Caco-2 (cell line): Measurements from ENCODE around the gene GSX1. TPM values are rescaled to one million over a fixed set of nuclear protein-coding genes. Genes with fewer than 3 reads are reported as not detected.

Experiments
- BruUV-seq: library from RNA; stranded (reverse); fragments of 400-500 nt; replicated peaks from 2 replicates; lab custom pipeline; 2021; lab: Mats Ljungman, UMichigan
- CTCF ChIA-PET: fragments of 300-600 bp; sonication (Branson Sonifier 250); formaldehyde crosslinking; loops from one replicate; lab custom pipeline; 2022; ENCODE audit warnings: antibody characterized with exemption; lab: Charles Lee
- POLR2A ChIA-PET: fragments of 300-600 bp; sonication (Branson Sonifier 250); formaldehyde crosslinking; loops from one replicate; lab custom pipeline; 2022; ENCODE audit warnings: antibody characterized with exemption; lab: Charles Lee
- DNase-seq, 2 experiments: peaks; one replicate each; pipeline versions ENCODE4 v3.0.0 to v3.0.0-alpha.2; 2020 to 2022
- H3K27me3 ChIP-seq: replicated peaks from 2 replicates; pipeline ENCODE4 v1.6.0; 2011; ENCODE audit warnings: low read length; ENCODE audit not compliant: control insufficient read depth, insufficient read depth
- H3K36me3 ChIP-seq: 2 replicates; pipeline ENCODE4 v1.5.1; 2011; ENCODE audit warnings: low read length; ENCODE audit not compliant: control insufficient read depth, insufficient read depth
- H3K4me1 ChIP-seq: fragments of 250-450 bp; sonication (Bioruptor Pico); 2 replicates; pipeline ENCODE4 v1.5.1; 2020; ENCODE audit warnings: mild to moderate bottlenecking
- H3K4me3 ChIP-seq: 2 replicates; pipeline ENCODE4 v1.5.1; 2011; ENCODE audit warnings: low read depth, mild to moderate bottlenecking, control low read depth, low read length
- H3K9me3 ChIP-seq: fragments of 250-450 bp; sonication (Bioruptor Pico); 2 replicates; pipeline ENCODE4 v1.5.1; 2020; ENCODE audit warnings: mild to moderate bottlenecking, moderate library complexity
- H3K27ac Mint-ChIP-seq: one replicate; pipeline ENCODE4 v1.8.0; 2022; ENCODE audit warnings: mixed read lengths; ENCODE audit not compliant: unreplicated experiment
- H3K27me3 Mint-ChIP-seq: one replicate; pipeline ENCODE4 v1.8.0; 2022; ENCODE audit warnings: mixed read lengths; ENCODE audit not compliant: insufficient read depth, unreplicated experiment
- H3K36me3 Mint-ChIP-seq: one replicate; pipeline ENCODE4 v1.8.0; 2022; ENCODE audit warnings: mild to moderate bottlenecking, mixed read lengths; ENCODE audit not compliant: insufficient read depth, unreplicated experiment
- H3K4me1 Mint-ChIP-seq: one replicate; pipeline ENCODE4 v1.8.0; 2022; ENCODE audit warnings: low read depth, mixed read lengths; ENCODE audit not compliant: unreplicated experiment
- H3K4me3 Mint-ChIP-seq: one replicate; pipeline ENCODE4 v1.8.0; 2022; ENCODE audit warnings: mild to moderate bottlenecking, moderate library complexity, mixed read lengths; ENCODE audit not compliant: unreplicated experiment
- H3K9me3 Mint-ChIP-seq: one replicate; pipeline ENCODE4 v1.8.0; 2022; ENCODE audit warnings: mixed read lengths; ENCODE audit not compliant: unreplicated experiment
- CTCF ChIP-seq, 2 experiments: fragments of 200-600 bp in 1 of 2; IDR thresholded peaks; 1 replicate in 1 of 2; 2 replicates in 1 of 2; pipeline versions ENCODE4 v1.5.1 to v1.8.0; 2011 to 2022; ENCODE audit warnings: antibody characterized with exemption in 1 of 2, control low read depth in 1 of 2, inconsistent platforms in 1 of 2, low read depth in 1 of 2, low read length in 1 of 2, mild to moderate bottlenecking in 1 of 2, moderate library complexity in 1 of 2; ENCODE audit not compliant: insufficient read depth in 1 of 2, severe bottlenecking in 1 of 2, unreplicated experiment in 1 of 2
- intact Hi-C: fragments of 100-400 bp; cut with micrococcal nuclease; formaldehyde crosslinking; loops from one replicate; pipeline ENCODE4 v1.10.0; 2022; ENCODE audit not compliant: unreplicated experiment
- total RNA-seq: library from RNA; stranded (reverse); gene quantifications from 2 replicates; pipeline ENCODE4 v1.2.3, GENCODE V29; 2022

The GSX1 gene
- total RNA-seq, 1 experiment from 2014 or later: not detected

- TF ChIP-seq CTCF (IDR thresholded peaks at IDR 0.05; ENCODE audit: insufficient read depth in 1 of 2, low read depth in 1 of 2, low read length in 1 of 2, severe bottlenecking in 1 of 2, unreplicated experiment in 1 of 2): no peak
- Mint-ChIP-seq H3K27ac (no peak overlapping the region), H3K27me3 (peaks cover 50% of the 10 kb centered on the region), H3K9me3 (no peaks in the 10 kb centered on the region), H3K4me3 (no peak overlapping the region), H3K36me3 (no peaks in the 10 kb centered on the region), H3K4me1 (peaks cover 15% of the 10 kb centered on the region)
- H3K27me3 ChIP-seq: peaks cover 7% of the 10 kb centered on the region
- BruUV-seq: no TSS peak
- no peaks in the 10 kb centered on the region for H3K36me3 ChIP-seq
- peaks cover 24% of the 10 kb centered on the region for H3K4me1 ChIP-seq
- intact Hi-C loops: no loop called here
- no peaks in the 10 kb centered on the region for H3K9me3 ChIP-seq
- DNase-seq: no peak
- ChIA-PET CTCF (interaction anchor here (1.3 kb wide), 1 partner anchor 33 kb away, joined by 3 read pairs; no protein-coding TSS in a partner anchor), POLR2A (no interaction called here)
- H3K4me3 ChIP-seq: no peak overlapping the region
Observed at GRCh38 chr13:27793507-27794367, 1.5 kb downstream of the GSX1 start.

GRCh38 chr13:27794368-27794691 lies 2.0 kb downstream of the GSX1 start:
- DNase-seq: no peak
- TF ChIP-seq CTCF (IDR thresholded peaks at IDR 0.05; ENCODE audit: insufficient read depth in 1 of 2, low read depth in 1 of 2, low read length in 1 of 2, severe bottlenecking in 1 of 2, unreplicated experiment in 1 of 2): no peak
- no peaks in the 10 kb centered on the region for H3K36me3 ChIP-seq
- H3K27me3 Mint-ChIP-seq: peaks cover 45% of the 10 kb centered on the region
- peaks cover 7% of the 10 kb centered on the region for H3K27me3 ChIP-seq
- peaks cover 15% of the 10 kb centered on the region for H3K4me1 Mint-ChIP-seq
- no peaks in the 10 kb centered on the region for H3K36me3 Mint-ChIP-seq
- BruUV-seq: no TSS peak
- CTCF ChIA-PET: no interaction called here
- H3K4me3 Mint-ChIP-seq: no peak overlapping the region
- H3K4me1 ChIP-seq: peaks cover 20% of the 10 kb centered on the region
- POLR2A ChIA-PET: no interaction called here
- no peak overlapping the region for H3K27ac Mint-ChIP-seq
- no peaks in the 10 kb centered on the region for H3K9me3 Mint-ChIP-seq
- no peaks in the 10 kb centered on the region for H3K9me3 ChIP-seq
- H3K4me3 ChIP-seq: no peak overlapping the region
- intact Hi-C loops: no loop called here

GRCh38 chr13:27794921-27795717 lies 2.8 kb downstream of the GSX1 start:
- DNase-seq: no peak
- Histone ChIP-seq H3K36me3 (no peaks in the 10 kb centered on the region), H3K27me3 (peaks cover 7% of the 10 kb centered on the region), H3K9me3 (no peaks in the 10 kb centered on the region), H3K4me3 (no peak overlapping the region), H3K4me1 (peaks cover 17% of the 10 kb centered on the region)
- no TSS peak for BruUV-seq
- no peaks in the 10 kb centered on the region for H3K36me3 Mint-ChIP-seq
- H3K9me3 Mint-ChIP-seq: no peaks in the 10 kb centered on the region
- CTCF ChIA-PET: no interaction called here
- no peak overlapping the region for H3K27ac Mint-ChIP-seq
- no peak overlapping the region for H3K4me3 Mint-ChIP-seq
- peaks cover 45% of the 10 kb centered on the region for H3K27me3 Mint-ChIP-seq
- POLR2A ChIA-PET: no interaction called here
- TF ChIP-seq CTCF (IDR thresholded peaks at IDR 0.05; ENCODE audit: insufficient read depth in 1 of 2, low read depth in 1 of 2, low read length in 1 of 2, severe bottlenecking in 1 of 2, unreplicated experiment in 1 of 2): no peak
- intact Hi-C loops: no loop called here
- peaks cover 15% of the 10 kb centered on the region for H3K4me1 Mint-ChIP-seq
